ENCODE data around the gene MARK2.

DNA sequence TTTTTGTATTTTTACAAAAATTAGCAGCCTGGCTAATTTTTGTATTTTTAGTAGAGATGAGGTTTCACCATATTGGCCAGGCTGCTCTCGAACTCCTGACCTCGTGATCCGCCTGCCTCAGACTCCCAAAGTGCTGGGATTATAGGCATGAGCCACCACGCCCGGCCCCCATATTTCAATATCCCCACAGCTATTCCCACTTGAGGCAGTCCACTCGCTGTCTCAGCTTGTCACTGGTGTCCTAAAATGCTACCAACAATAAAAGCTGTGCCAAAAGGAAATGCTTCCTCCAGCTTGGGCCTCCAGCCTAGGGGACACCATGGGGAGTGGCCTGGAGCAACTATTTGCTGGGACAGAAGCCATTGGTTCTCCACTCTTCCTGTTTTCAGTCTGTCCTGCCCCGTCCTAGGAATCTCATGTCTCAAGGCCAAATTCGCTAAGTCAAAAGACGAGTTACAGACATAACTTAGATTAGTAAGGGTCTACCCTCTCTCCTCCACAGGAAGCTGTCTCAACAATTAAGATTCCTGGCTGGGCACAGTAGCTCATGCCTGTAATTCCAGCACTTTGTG lies 33.0 kb upstream of the MARK2 start:
- TF ChIP-seq ZFP3 (CRISPR knock-in tag; IDR thresholded peaks at IDR 0.05) (no peak), TCF4 (CRISPR knock-in tag; IDR thresholded peaks at IDR 0.05; ENCODE audit: borderline replicate concordance) (no peak), ZNF70 (CRISPR knock-in tag; IDR thresholded peaks at IDR 0.05) (no peak), ZNF565 (CRISPR knock-in tag; conservative IDR thresholded peaks at IDR 0.05; ENCODE audit: low read depth) (no peak), PPARA (CRISPR knock-in tag; IDR thresholded peaks at IDR 0.05; ENCODE audit: borderline replicate concordance) (no peak), ARNTL (CRISPR knock-in tag; IDR thresholded peaks at IDR 0.05; ENCODE audit: borderline replicate concordance, low read depth) (no peak), ZFP30 (CRISPR knock-in tag; IDR thresholded peaks at IDR 0.05) (no peak), TOX (CRISPR knock-in tag; IDR thresholded peaks at IDR 0.05; ENCODE audit: borderline replicate concordance) (no peak), BACH2 (CRISPR knock-in tag; IDR thresholded peaks at IDR 0.05; ENCODE audit: borderline replicate concordance) (no peak), GLIS3 (CRISPR knock-in tag; IDR thresholded peaks at IDR 0.05) (no peak)
- TF ChIP-seq, protein P1, sequence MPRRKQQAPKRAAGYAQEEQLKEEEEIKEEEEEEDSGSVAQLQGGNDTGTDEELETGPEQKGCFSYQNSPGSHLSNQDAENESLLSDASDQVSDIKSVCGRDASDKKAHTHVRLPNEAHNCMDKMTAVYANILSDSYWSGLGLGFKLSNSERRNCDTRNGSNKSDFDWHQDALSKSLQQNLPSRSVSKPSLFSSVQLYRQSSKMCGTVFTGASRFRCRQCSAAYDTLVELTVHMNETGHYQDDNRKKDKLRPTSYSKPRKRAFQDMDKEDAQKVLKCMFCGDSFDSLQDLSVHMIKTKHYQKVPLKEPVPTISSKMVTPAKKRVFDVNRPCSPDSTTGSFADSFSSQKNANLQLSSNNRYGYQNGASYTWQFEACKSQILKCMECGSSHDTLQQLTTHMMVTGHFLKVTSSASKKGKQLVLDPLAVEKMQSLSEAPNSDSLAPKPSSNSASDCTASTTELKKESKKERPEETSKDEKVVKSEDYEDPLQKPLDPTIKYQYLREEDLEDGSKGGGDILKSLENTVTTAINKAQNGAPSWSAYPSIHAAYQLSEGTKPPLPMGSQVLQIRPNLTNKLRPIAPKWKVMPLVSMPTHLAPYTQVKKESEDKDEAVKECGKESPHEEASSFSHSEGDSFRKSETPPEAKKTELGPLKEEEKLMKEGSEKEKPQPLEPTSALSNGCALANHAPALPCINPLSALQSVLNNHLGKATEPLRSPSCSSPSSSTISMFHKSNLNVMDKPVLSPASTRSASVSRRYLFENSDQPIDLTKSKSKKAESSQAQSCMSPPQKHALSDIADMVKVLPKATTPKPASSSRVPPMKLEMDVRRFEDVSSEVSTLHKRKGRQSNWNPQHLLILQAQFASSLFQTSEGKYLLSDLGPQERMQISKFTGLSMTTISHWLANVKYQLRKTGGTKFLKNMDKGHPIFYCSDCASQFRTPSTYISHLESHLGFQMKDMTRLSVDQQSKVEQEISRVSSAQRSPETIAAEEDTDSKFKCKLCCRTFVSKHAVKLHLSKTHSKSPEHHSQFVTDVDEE (CRISPR knock-in tag; IDR thresholded peaks at IDR 0.05) = no peak
- TF ChIP-seq, protein P2, sequence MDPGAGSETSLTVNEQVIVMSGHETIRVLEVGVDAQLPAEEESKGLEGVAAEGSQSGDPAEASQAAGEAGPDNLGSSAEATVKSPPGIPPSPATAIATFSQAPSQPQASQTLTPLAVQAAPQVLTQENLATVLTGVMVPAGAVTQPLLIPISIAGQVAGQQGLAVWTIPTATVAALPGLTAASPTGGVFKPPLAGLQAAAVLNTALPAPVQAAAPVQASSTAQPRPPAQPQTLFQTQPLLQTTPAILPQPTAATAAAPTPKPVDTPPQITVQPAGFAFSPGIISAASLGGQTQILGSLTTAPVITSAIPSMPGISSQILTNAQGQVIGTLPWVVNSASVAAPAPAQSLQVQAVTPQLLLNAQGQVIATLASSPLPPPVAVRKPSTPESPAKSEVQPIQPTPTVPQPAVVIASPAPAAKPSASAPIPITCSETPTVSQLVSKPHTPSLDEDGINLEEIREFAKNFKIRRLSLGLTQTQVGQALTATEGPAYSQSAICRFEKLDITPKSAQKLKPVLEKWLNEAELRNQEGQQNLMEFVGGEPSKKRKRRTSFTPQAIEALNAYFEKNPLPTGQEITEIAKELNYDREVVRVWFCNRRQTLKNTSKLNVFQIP (CRISPR knock-in tag; IDR thresholded peaks at IDR 0.05; ENCODE audit: borderline replicate concordance, low read depth) = no peak
- TF ChIP-seq, protein P3, sequence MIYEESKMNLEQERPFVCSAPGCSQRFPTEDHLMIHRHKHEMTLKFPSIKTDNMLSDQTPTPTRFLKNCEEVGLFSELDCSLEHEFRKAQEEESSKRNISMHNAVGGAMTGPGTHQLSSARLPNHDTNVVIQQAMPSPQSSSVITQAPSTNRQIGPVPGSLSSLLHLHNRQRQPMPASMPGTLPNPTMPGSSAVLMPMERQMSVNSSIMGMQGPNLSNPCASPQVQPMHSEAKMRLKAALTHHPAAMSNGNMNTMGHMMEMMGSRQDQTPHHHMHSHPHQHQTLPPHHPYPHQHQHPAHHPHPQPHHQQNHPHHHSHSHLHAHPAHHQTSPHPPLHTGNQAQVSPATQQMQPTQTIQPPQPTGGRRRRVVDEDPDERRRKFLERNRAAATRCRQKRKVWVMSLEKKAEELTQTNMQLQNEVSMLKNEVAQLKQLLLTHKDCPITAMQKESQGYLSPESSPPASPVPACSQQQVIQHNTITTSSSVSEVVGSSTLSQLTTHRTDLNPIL (CRISPR knock-in tag; IDR thresholded peaks at IDR 0.05; ENCODE audit: low read depth) = no peak
- TF ChIP-seq, protein P4, sequence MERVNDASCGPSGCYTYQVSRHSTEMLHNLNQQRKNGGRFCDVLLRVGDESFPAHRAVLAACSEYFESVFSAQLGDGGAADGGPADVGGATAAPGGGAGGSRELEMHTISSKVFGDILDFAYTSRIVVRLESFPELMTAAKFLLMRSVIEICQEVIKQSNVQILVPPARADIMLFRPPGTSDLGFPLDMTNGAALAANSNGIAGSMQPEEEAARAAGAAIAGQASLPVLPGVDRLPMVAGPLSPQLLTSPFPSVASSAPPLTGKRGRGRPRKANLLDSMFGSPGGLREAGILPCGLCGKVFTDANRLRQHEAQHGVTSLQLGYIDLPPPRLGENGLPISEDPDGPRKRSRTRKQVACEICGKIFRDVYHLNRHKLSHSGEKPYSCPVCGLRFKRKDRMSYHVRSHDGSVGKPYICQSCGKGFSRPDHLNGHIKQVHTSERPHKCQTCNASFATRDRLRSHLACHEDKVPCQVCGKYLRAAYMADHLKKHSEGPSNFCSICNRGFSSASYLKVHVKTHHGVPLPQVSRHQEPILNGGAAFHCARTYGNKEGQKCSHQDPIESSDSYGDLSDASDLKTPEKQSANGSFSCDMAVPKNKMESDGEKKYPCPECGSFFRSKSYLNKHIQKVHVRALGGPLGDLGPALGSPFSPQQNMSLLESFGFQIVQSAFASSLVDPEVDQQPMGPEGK (CRISPR knock-in tag; IDR thresholded peaks at IDR 0.05; ENCODE audit: borderline replicate concordance) = no peak
